ENCODE measurements around the gene DGKQ.

DNA sequence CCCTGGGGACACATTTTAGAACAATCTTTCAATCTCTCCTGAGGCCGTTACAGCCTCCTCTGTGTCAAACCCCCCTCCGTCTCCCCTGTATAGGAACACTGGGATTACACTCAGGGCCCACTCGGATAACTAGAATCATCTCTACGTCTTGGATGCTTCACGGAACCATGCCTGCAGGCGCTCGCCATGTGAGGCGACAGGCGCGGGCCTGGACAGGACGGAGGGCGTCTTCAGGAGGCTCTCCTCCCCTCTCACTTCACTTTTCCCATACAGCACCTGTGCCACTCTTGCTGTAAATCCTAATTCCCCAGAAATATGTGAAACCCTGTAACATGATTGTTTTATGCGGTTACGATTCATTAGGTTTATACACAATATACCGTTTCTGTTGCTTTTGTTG lies 9.4 kb upstream of the DGKQ start:
- no peak for TF ChIP-seq REST (IDR thresholded peaks at IDR 0.05; ENCODE audit: insufficient read depth in 1 of 2, low read depth in 2 of 2, low read length in 2 of 2)
- TF ChIP-seq FOXP2 (optimal IDR thresholded peaks at IDR 0.05; ENCODE audit: borderline replicate concordance, extremely low read depth, extremely low read length, insufficient read depth), result no peak
